DND-41 (cell line): Measurements from ENCODE around the gene POLR2M.

ENCODE experiments used
- ATAC-seq: fragments of 200-7000 bp; cut with Tn5 transposase; 3 replicates; pipeline ENCODE4 v1.9.1; 2021; ENCODE audit warnings: low read depth; ENCODE audit not compliant: insufficient read depth
- DNase-seq: peaks from one replicate; pipeline ENCODE4 v3.0.0-alpha.2; 2020
- H2AFZ ChIP-seq: 2 replicates; pipeline ENCODE4 v1.6.0; 2012; ENCODE audit warnings: low read depth, low read length
- H3K27ac ChIP-seq: 2 replicates; pipeline ENCODE4 v1.5.1; 2012; ENCODE audit warnings: low read length, inconsistent platforms
- H3K27me3 ChIP-seq: fragments of 200-600 bp; sonication (generic); 2 replicates; pipeline ENCODE4 v1.6.0; 2012; ENCODE audit warnings: low read length, mild to moderate bottlenecking, inconsistent platforms; ENCODE audit not compliant: insufficient read depth, poor library complexity
- H3K36me3 ChIP-seq: 2 replicates; pipeline ENCODE4 v1.5.1; 2012; ENCODE audit warnings: low read length, inconsistent platforms; ENCODE audit not compliant: insufficient read depth
- H3K4me1 ChIP-seq: 2 replicates; pipeline ENCODE4 v1.5.1; 2012; ENCODE audit warnings: mild to moderate bottlenecking, low read length; ENCODE audit not compliant: insufficient read depth
- H3K4me2 ChIP-seq: 2 replicates; pipeline ENCODE4 v1.6.0; 2012; ENCODE audit warnings: mild to moderate bottlenecking, moderate library complexity, low read length, inconsistent platforms; ENCODE audit not compliant: insufficient read depth
- H3K4me3 ChIP-seq, 2 experiments: fragments of 200-600 bp in 1 of 2; shearing (Covaris generic) in 1 of 2; 2 replicates each; pipeline ENCODE4 v1.5.1; 2012 to 2016; ENCODE audit warnings: inconsistent platforms in 2 of 2, low read length in 2 of 2, mild to moderate bottlenecking in 2 of 2, low read depth in 1 of 2, moderate library complexity in 1 of 2
- H3K79me2 ChIP-seq: 2 replicates; pipeline ENCODE4 v1.6.0; 2012; ENCODE audit warnings: low read length, inconsistent platforms; ENCODE audit not compliant: insufficient read depth
- H3K9ac ChIP-seq: 2 replicates; pipeline ENCODE4 v1.6.0; 2012; ENCODE audit warnings: low read depth, mild to moderate bottlenecking, inconsistent platforms, low read length, moderate library complexity
- H3K9me3 ChIP-seq: 2 replicates; pipeline ENCODE4 v1.5.1; 2012; ENCODE audit warnings: low read length, moderate library complexity, mild to moderate bottlenecking, inconsistent platforms; ENCODE audit not compliant: insufficient read depth, severe bottlenecking
- H4K20me1 ChIP-seq: 2 replicates; pipeline ENCODE4 v1.6.0; 2012; ENCODE audit warnings: low read length; ENCODE audit not compliant: insufficient read depth
- CTCF ChIP-seq: IDR thresholded peaks from 2 replicates; pipeline ENCODE4 v1.5.1; 2012; ENCODE audit warnings: borderline replicate concordance, low read length, moderate library complexity, mild to moderate bottlenecking; ENCODE audit not compliant: poor library complexity, severe bottlenecking; ENCODE audit errors: extremely low read depth
- EZH2 ChIP-seq: IDR thresholded peaks from 3 replicates; pipeline ENCODE4 v1.6.1; 2012; ENCODE audit warnings: borderline replicate concordance, low read depth, mild to moderate bottlenecking, moderate library complexity, low read length, inconsistent platforms; ENCODE audit not compliant: severe bottlenecking

POLR2M gene

GRCh38 chr15:57697588-57697987 is 8.9 kb upstream of the POLR2M start:
- TF ChIP-seq EZH2 (no peak), CTCF (no peak)
- Histone ChIP-seq H3K36me3 (no peaks in the 10 kb centered on the region), H3K4me1 (peaks cover under 1% of the 10 kb centered on the region; the same call in 1 of the 2 replicates), H4K20me1 (no peaks in the 10 kb centered on the region), H3K4me3 (no peak overlapping the region), H3K79me2 (no peaks in the 10 kb centered on the region), H3K27ac (no peak overlapping the region), H3K27me3 (peaks cover 12% of the 10 kb centered on the region), H3K4me2 (no peak overlapping the region), H3K9ac (no peak overlapping the region), H3K9me3 (no peaks in the 10 kb centered on the region), H2AFZ (no peak overlapping the region)
- DNase-seq, result no peak
- ATAC-seq, result no peak

GRCh38 chr15:57698243-57698642 is 8.3 kb upstream of the POLR2M start:
- TF ChIP-seq CTCF (no peak), EZH2 (no peak)
- no peaks in the 10 kb centered on the region for H3K36me3 ChIP-seq

GRCh38 chr15:57698991-57699390 is 7.5 kb upstream of the POLR2M start:
- DNase-seq (no peak), ATAC-seq (no peak)
- H3K27me3 ChIP-seq, result peaks cover 12% of the 10 kb centered on the region
- H3K9me3 ChIP-seq, result no peaks in the 10 kb centered on the region
- H3K4me1 ChIP-seq, result peaks cover 14% of the 10 kb centered on the region
- no peaks in the 10 kb centered on the region for H3K36me3 ChIP-seq
- no peak overlapping the region for H3K9ac ChIP-seq
- no peaks in the 10 kb centered on the region for H3K79me2 ChIP-seq
- no peak overlapping the region for H3K4me3 ChIP-seq
- no peak overlapping the region for H2AFZ ChIP-seq
- H3K4me2 ChIP-seq, result no peak overlapping the region
- H4K20me1 ChIP-seq, result no peaks in the 10 kb centered on the region
- TF ChIP-seq EZH2, result no peak
- no peak for TF ChIP-seq CTCF
- H3K27ac ChIP-seq, result no peak overlapping the region

More at GRCh38 chr15:57698243-57698642, 8.3 kb upstream of the POLR2M start:
- peaks cover 12% of the 10 kb centered on the region for H3K27me3 ChIP-seq
- no peaks in the 10 kb centered on the region for H3K9me3 ChIP-seq
- H2AFZ ChIP-seq, result no peak overlapping the region
- H3K4me2 ChIP-seq, result no peak overlapping the region
- ATAC-seq (no peak), DNase-seq (no peak)
- H4K20me1 ChIP-seq, result no peaks in the 10 kb centered on the region
- no peaks in the 10 kb centered on the region for H3K79me2 ChIP-seq
- no peak overlapping the region for H3K27ac ChIP-seq
- H3K4me1 ChIP-seq, result peaks cover 7% of the 10 kb centered on the region
- H3K4me3 ChIP-seq, result no peak overlapping the region
- H3K9ac ChIP-seq, result no peak overlapping the region

- no peaks in the 10 kb centered on the region for H3K9me3 ChIP-seq
- ATAC-seq, result peak; percentile 63
- H3K36me3 ChIP-seq, result no peaks in the 10 kb centered on the region; the same call in 1 of the 2 replicates
- peak; percentile 34 for DNase-seq
- no peak for TF ChIP-seq CTCF
- no peak for TF ChIP-seq EZH2
- peaks cover 39% of the 10 kb centered on the region for H3K4me1 ChIP-seq
- 0 out of 2 replicates have a peak overlapping the region, but pooled peaks have one; percentile 3 for H3K4me2 ChIP-seq
- no peaks in the 10 kb centered on the region for H4K20me1 ChIP-seq
- no peak overlapping the region for H3K4me3 ChIP-seq
- no peak overlapping the region for H3K9ac ChIP-seq
- no peak overlapping the region for H3K27ac ChIP-seq
- H2AFZ ChIP-seq, result no peak overlapping the region
- H3K79me2 ChIP-seq, result peaks cover 25% of the 10 kb centered on the region
- peaks cover 3% of the 10 kb centered on the region for H3K27me3 ChIP-seq
These were observed 3.1 kb upstream of the POLR2M start for GRCh38 chr15:57703387-57703786.
